Hepatocyte (in vitro differentiated cells): ENCODE measurements around the gene ZNF253. TPM values are rescaled to one million over a fixed set of nuclear protein-coding genes. Genes with fewer than 3 reads are reported as not detected.
"Not testable (repeated sequence)": the region's sequence is repeated elsewhere in the genome, so short reads cannot be mapped to it uniquely, and the experiment has no call there.

ENCODE experiments used
- DNase-seq: peaks from one replicate; pipeline ENCODE4 v3.0.0-alpha.2; 2016; ENCODE audit warnings: low spot score
- H2AFZ ChIP-seq: fragments of 200-600 bp; sonication (generic); 2 replicates; pipeline ENCODE4 v1.6.0; 2016; ENCODE audit warnings: antibody characterized with exemption, mild to moderate bottlenecking
- H3K27ac ChIP-seq: fragments of 200-600 bp; sonication (generic); 2 replicates; pipeline ENCODE4 v1.5.1; 2016; ENCODE audit warnings: mild to moderate bottlenecking
- H3K27me3 ChIP-seq: fragments of 200-600 bp; sonication (generic); 2 replicates; pipeline ENCODE4 v1.6.1; 2016
- H3K36me3 ChIP-seq: fragments of 200-600 bp; sonication (generic); replicated peaks from 2 replicates; pipeline ENCODE4 v1.5.1; 2016; ENCODE audit warnings: low read depth; ENCODE audit not compliant: insufficient read depth
- H3K4me1 ChIP-seq: fragments of 200-600 bp; sonication (generic); 2 replicates; pipeline ENCODE4 v1.5.1; 2016; ENCODE audit warnings: mild to moderate bottlenecking, moderate library complexity; ENCODE audit not compliant: insufficient read depth
- H3K4me2 ChIP-seq: fragments of 200-600 bp; sonication (generic); 2 replicates; pipeline ENCODE4 v1.6.0; 2016
- H3K4me3 ChIP-seq: fragments of 200-600 bp; sonication (generic); 2 replicates; pipeline ENCODE4 v1.5.1; 2016; ENCODE audit warnings: mild to moderate bottlenecking
- H3K79me2 ChIP-seq: fragments of 200-600 bp; sonication (generic); 2 replicates; pipeline ENCODE4 v1.6.0; 2017; ENCODE audit warnings: mild to moderate bottlenecking
- H3K9me2 ChIP-seq: fragments of 200-600 bp; sonication (generic); replicated peaks from 2 replicates; pipeline ENCODE4 v1.6.0; 2017; ENCODE audit warnings: mild to moderate bottlenecking; ENCODE audit not compliant: insufficient read depth
- H3K9me3 ChIP-seq: fragments of 200-600 bp; sonication (generic); 2 replicates; pipeline ENCODE4 v1.5.1; 2016; ENCODE audit warnings: low read depth, mild to moderate bottlenecking
- H4K20me1 ChIP-seq: fragments of 200-600 bp; sonication (generic); 2 replicates; pipeline ENCODE4 v1.6.0; 2016; ENCODE audit warnings: mild to moderate bottlenecking; ENCODE audit not compliant: insufficient read depth, poor library complexity, severe bottlenecking
- EZH2 ChIP-seq: fragments of 200-600 bp; sonication (generic); IDR thresholded peaks from 2 replicates; pipeline ENCODE4 v1.6.1; 2016; ENCODE audit warnings: antibody characterized with exemption, mild to moderate bottlenecking, borderline replicate concordance
- EZH2phosphoT487 ChIP-seq: fragments of 200-600 bp; sonication (generic); IDR thresholded peaks from one replicate; pipeline ENCODE4 v1.6.1; 2018; ENCODE audit warnings: antibody characterized with exemption, mild to moderate bottlenecking, low read depth, moderate library complexity; ENCODE audit not compliant: unreplicated experiment, severe bottlenecking
- WGBS: methylation state at CpG from one replicate; pipeline ENCODE4 v1.1.6; 2016; ENCODE audit warnings: low lambda C conversion rate; ENCODE audit errors: missing lambda C conversion rate; 5-methylcytosine and 5-hydroxymethylcytosine counted together
- polyA plus RNA-seq: library from polyadenylated mRNA; unstranded; fragments of >200 nt; fragmentation: Nextera tagmentation; extraction: Ambion mirVana; gene quantifications from 2 replicates; pipeline ENCODE4 v1.2.1, GENCODE V29; 2016
- total RNA-seq: library from RNA; depleted of rRNA; stranded (reverse); fragments of >200 nt; gene quantifications from 2 replicates; pipeline ENCODE4 v1.2.3, GENCODE V29; 2014
- TF ChIP-seq, protein P1 (sequence below): fragments of 200-600 bp; sonication (generic); IDR thresholded peaks from 2 replicates; pipeline ENCODE4 v1.5.1; 2016; ENCODE audit warnings: antibody characterized with exemption, mild to moderate bottlenecking; ENCODE audit not compliant: poor library complexity

Gene ZNF253
- total and polyA plus RNA-seq, 2 experiments from 2014 or later = 5.0 to 12.3 TPM

DNA sequence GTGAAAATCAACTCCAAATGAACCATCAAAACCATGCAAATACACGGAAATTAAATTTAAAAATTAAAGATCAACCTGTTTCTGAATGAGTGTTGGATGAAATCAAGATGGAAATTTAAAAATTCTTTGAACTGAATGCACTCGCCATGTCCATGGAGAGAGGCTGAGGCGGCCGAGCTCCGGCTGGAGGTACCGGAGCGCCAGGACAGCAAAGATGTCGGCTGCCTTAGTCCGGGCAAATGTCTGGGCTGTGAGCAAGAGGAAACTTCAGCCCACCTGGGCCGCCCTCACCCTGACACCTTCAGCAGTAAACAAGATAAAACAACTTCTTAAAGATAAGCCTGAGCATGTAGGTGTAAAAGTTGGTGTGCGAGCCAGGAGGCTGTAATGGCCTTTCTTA lies 38.8 kb upstream of the ZNF253 start:
- Histone ChIP-seq H4K20me1 (no peaks in the 10 kb centered on the region), H3K4me2 (no peak overlapping the region), H3K9me2 (no peaks in the 10 kb centered on the region), H3K9me3 (peaks cover 10% of the 10 kb centered on the region), H3K4me3 (no peak overlapping the region), H3K27me3 (no peaks in the 10 kb centered on the region), H3K27ac (no peak overlapping the region), H3K4me1 (no peaks in the 10 kb centered on the region), H3K79me2 (no peaks in the 10 kb centered on the region), H3K36me3 (no peaks in the 10 kb centered on the region), H2AFZ (no peak overlapping the region)
- TF ChIP-seq EZH2phosphoT487 = no peak
- TF ChIP-seq, protein P1, sequence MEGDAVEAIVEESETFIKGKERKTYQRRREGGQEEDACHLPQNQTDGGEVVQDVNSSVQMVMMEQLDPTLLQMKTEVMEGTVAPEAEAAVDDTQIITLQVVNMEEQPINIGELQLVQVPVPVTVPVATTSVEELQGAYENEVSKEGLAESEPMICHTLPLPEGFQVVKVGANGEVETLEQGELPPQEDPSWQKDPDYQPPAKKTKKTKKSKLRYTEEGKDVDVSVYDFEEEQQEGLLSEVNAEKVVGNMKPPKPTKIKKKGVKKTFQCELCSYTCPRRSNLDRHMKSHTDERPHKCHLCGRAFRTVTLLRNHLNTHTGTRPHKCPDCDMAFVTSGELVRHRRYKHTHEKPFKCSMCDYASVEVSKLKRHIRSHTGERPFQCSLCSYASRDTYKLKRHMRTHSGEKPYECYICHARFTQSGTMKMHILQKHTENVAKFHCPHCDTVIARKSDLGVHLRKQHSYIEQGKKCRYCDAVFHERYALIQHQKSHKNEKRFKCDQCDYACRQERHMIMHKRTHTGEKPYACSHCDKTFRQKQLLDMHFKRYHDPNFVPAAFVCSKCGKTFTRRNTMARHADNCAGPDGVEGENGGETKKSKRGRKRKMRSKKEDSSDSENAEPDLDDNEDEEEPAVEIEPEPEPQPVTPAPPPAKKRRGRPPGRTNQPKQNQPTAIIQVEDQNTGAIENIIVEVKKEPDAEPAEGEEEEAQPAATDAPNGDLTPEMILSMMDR = no peak
- no peak for TF ChIP-seq EZH2
- DNase-seq = no peak
- 92% methylated on average over 11 of the region's 11 CpGs for WGBS

DNA sequence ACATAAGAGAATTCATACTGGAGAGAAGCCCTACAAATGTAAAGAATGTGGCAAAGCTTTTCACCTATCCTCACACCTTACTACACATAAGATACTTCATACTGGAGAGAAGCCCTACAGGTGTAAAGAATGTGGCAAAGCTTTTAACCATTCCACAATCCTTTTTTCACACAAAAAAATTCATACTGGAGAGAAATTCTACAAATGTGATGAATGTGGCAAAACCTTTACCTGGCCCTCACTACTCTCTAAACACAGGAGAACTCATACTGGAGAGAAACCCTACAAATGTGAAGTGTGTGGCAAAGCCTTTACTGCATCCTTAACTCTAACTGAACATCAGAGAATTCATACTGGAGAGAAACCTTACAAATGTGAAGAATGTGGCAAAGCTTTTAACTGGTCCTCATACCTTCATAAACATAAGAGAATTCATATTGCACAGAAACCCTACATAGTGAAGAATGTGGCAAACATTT lies 30.1 kb upstream of the ZNF253 start:
- no peak overlapping the region for H3K4me3 ChIP-seq
- H3K9me3 ChIP-seq = peaks cover 28% of the 10 kb centered on the region
- H2AFZ ChIP-seq = no peak overlapping the region
- no peak overlapping the region for H3K27ac ChIP-seq
- no peaks in the 10 kb centered on the region for H3K27me3 ChIP-seq
- DNase-seq = no peak
- H3K36me3 ChIP-seq = no peaks in the 10 kb centered on the region
- H3K4me1 ChIP-seq = no peaks in the 10 kb centered on the region
- H3K79me2 ChIP-seq = no peaks in the 10 kb centered on the region
- H3K4me2 ChIP-seq = no peak overlapping the region
- no peaks in the 10 kb centered on the region for H4K20me1 ChIP-seq
- no peaks in the 10 kb centered on the region for H3K9me2 ChIP-seq
- TF ChIP-seq EZH2 (no peak), EZH2phosphoT487 (no peak)
- TF ChIP-seq, protein P1 = no peak

DNA sequence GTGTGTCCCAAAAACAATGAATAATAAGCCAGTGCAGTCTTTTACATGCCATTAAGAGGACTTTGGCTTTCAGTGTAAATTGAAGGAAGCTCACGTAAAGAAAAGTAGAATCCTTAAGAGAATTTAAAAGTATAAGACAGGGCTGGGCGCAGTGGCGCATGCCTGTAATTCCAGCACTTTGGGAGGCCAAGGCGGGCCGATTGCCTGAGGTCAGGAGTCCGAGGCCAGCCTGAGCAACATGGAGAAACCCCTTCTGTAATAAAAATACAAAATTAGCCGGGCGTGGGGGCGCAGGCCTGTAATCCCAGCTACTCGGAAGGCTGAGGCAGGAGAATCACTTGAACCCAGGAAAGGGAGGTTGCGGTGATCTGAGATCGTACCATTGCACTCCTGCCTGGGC lies 17.9 kb upstream of the ZNF253 start:
- Histone ChIP-seq H3K9me2 (no peaks in the 10 kb centered on the region), H3K4me1 (no peaks in the 10 kb centered on the region), H2AFZ (no peak overlapping the region), H3K4me3 (no peak overlapping the region), H3K79me2 (no peaks in the 10 kb centered on the region), H3K9me3 (peaks cover 4% of the 10 kb centered on the region), H3K4me2 (no peak overlapping the region), H3K27me3 (no peaks in the 10 kb centered on the region), H3K36me3 (no peaks in the 10 kb centered on the region), H3K27ac (no peak overlapping the region), H4K20me1 (no peaks in the 10 kb centered on the region)
- WGBS = 93% methylated on average over 12 of the region's 12 CpGs
- DNase-seq = no peak
- TF ChIP-seq EZH2phosphoT487 = no peak
- TF ChIP-seq, protein P1 = no peak
- TF ChIP-seq EZH2 = no peak

DNA sequence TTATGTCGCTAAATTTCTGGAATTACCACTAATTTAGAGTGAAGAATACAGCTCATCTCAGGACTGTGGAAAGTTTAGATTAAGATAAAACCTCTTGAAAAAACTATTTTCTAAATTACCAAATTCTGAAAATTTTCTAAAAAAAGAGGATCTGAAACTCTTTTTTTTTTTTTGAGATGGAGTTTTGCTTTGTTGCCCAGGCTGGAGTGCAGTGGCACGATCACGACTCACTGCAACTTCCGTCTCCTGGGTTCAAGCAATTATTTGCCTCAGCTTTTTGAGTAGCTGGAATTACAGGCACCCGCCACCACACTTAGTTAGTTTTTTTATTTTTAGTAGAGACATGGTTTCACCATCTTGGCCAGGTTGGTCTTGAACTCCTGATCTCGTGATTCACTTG lies 16.6 kb upstream of the ZNF253 start:
- TF ChIP-seq EZH2 = no peak
- TF ChIP-seq EZH2phosphoT487 = no peak
- TF ChIP-seq, protein P1 = no peak
- H2AFZ ChIP-seq = no peak overlapping the region

DNA sequence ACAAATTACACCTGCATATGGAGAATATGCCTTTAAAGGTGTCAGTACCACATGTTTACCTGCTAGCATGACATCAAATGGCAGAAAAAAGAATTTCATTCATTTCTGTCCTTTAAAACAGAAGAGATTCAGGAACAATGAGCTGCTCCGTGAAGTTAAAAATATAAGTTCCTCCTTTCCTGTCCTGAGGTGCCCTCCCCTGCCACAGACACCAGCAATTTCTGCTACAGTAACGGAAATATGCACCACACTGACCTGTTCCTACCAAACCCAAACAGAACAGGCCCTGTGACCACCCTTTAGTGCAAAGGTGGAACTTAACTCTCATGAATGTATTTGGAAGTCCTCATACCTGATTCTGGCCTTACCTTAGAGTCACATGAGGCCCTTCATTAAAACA lies 13.9 kb upstream of the ZNF253 start:
- 83% methylated on average over 2 of the region's 2 CpGs for WGBS
- not testable (repeated sequence) for H3K27ac ChIP-seq, H3K9me2 ChIP-seq, H3K27me3 ChIP-seq, H3K4me2 ChIP-seq, H3K79me2 ChIP-seq, H3K4me1 ChIP-seq, H3K36me3 ChIP-seq, H2AFZ ChIP-seq, H3K4me3 ChIP-seq, H4K20me1 ChIP-seq, DNase-seq, H3K9me3 ChIP-seq

More for the DNA sequence above, 16.6 kb upstream of the ZNF253 start:
- H3K9me3 ChIP-seq = peaks cover 2% of the 10 kb centered on the region
- no peak overlapping the region for H3K27ac ChIP-seq
- H3K4me2 ChIP-seq = no peak overlapping the region
- H3K4me3 ChIP-seq = no peak overlapping the region
- DNase-seq = no peak
- 96% methylated on average over 6 of the region's 6 CpGs for WGBS
- H4K20me1 ChIP-seq = no peaks in the 10 kb centered on the region
- H3K9me2 ChIP-seq = no peaks in the 10 kb centered on the region
- no peaks in the 10 kb centered on the region for H3K27me3 ChIP-seq
- no peaks in the 10 kb centered on the region for H3K79me2 ChIP-seq
- no peaks in the 10 kb centered on the region for H3K4me1 ChIP-seq
- no peaks in the 10 kb centered on the region for H3K36me3 ChIP-seq
